HepG2 (cell line): ENCODE results near the gene GPR65. TPM values are rescaled to one million over a fixed set of nuclear protein-coding genes. Genes with fewer than 3 reads are reported as not detected.

Source experiments
- ATAC-seq: fragments of 200-7000 bp; cut with Tn5 transposase; 3 replicates; pipeline ENCODE4 v1.9.1; 2020; ENCODE audit warnings: mild to moderate bottlenecking, moderate library complexity
- BruUV-seq: library from RNA; stranded (reverse); fragments of 400-500 nt; replicated peaks from 2 replicates; lab custom pipeline; 2021; lab: Mats Ljungman, UMichigan
- CTCF ChIA-PET: fragments of 300-600 bp; formaldehyde crosslinking; extraction: SDS; loops from one replicate; lab custom pipeline; 2021; ENCODE audit warnings: low total read pairs, inconsistent platforms, low intra/inter-chr PET ratio; lab: Yijun Ruan, JAX
- POLR2A ChIA-PET: fragments of 350-600 bp; sonication (Branson Sonifier 250); formaldehyde crosslinking; loops from one replicate; lab custom pipeline; 2020; ENCODE audit warnings: antibody characterized with exemption, inconsistent platforms; lab: Yijun Ruan, JAX
- DNase-seq: peaks from one replicate; pipeline ENCODE4 v3.0.0-alpha.2; 2015; ENCODE audit warnings: low spot score
- FAIRE-seq: peaks from 3 replicates; lab custom pipeline; 2011; peaks lifted over from hg19 to GRCh38; lab: Jason Lieb, UNC
- H2AFZ ChIP-seq: one replicate; pipeline ENCODE4 v1.6.1; 2011; ENCODE audit warnings: low read length, inconsistent platforms
- H3K27ac ChIP-seq: fragments of 300-600 bp; 3 replicates; pipeline ENCODE4 v1.8.0; 2011; ENCODE audit warnings: mixed run types, mild to moderate bottlenecking, mixed read lengths, low read length, inconsistent platforms; ENCODE audit not compliant: insufficient read depth; ENCODE audit errors: extremely low read length
- H3K27me3 ChIP-seq, 2 experiments: fragments of 200-600 bp in 1 of 2; 2 replicates in 1 of 2; 3 replicates in 1 of 2; pipeline versions ENCODE4 v1.6.0 to v1.8.0; 2011; ENCODE audit warnings: low read length in 2 of 2, mild to moderate bottlenecking in 2 of 2, moderate library complexity in 2 of 2, inconsistent platforms in 1 of 2; ENCODE audit not compliant: insufficient read depth in 2 of 2, control insufficient read depth in 1 of 2
- H3K36me3 ChIP-seq, 2 experiments: fragments of 200-600 bp in 1 of 2; replicated peaks in 1 of 2; 2 replicates in 1 of 2; 3 replicates in 1 of 2; pipeline versions ENCODE4 v1.5.1 to v1.8.0; 2011; ENCODE audit warnings: low read length in 2 of 2, inconsistent platforms in 1 of 2; ENCODE audit not compliant: insufficient read depth in 2 of 2, control insufficient read depth in 1 of 2
- H3K4me1 ChIP-seq: 2 replicates; pipeline ENCODE4 v1.5.1; 2012; ENCODE audit warnings: low read length, inconsistent platforms; ENCODE audit not compliant: insufficient read depth
- H3K4me2 ChIP-seq: 2 replicates; pipeline ENCODE4 v1.6.0; 2011; ENCODE audit warnings: low read depth, low read length, inconsistent platforms
- H3K4me3 ChIP-seq, 3 experiments: fragments of 200-600 bp in 1 of 3; sonication (generic), shearing (Covaris generic) in 1 of 3; replicated peaks in 1 of 3; 2 replicates each; pipeline ENCODE4 v1.5.1; 2011 to 2016; ENCODE audit warnings: low read length in 3 of 3, inconsistent platforms in 2 of 3, low read depth in 2 of 3, mild to moderate bottlenecking in 2 of 3, control low read depth in 1 of 3, mixed read lengths in 1 of 3; ENCODE audit not compliant: insufficient read depth in 1 of 3
- H3K79me2 ChIP-seq: one replicate; pipeline ENCODE4 v1.6.1; 2011; ENCODE audit warnings: low read length, inconsistent platforms; ENCODE audit not compliant: insufficient read depth
- H3K9ac ChIP-seq: 2 replicates; pipeline ENCODE4 v1.6.0; 2011; ENCODE audit warnings: mild to moderate bottlenecking, low read depth, low read length, inconsistent platforms; ENCODE audit not compliant: insufficient read depth
- H3K9me3 ChIP-seq: 2 replicates; pipeline ENCODE4 v1.5.1; 2012; ENCODE audit warnings: mild to moderate bottlenecking, low read length
- H4K20me1 ChIP-seq: 2 replicates; pipeline ENCODE4 v1.6.0; 2011; ENCODE audit warnings: inconsistent platforms, mild to moderate bottlenecking, low read length, moderate library complexity; ENCODE audit not compliant: insufficient read depth
- CHD4 ChIP-seq: fragments of 200-600 bp; sonication (generic); IDR thresholded peaks from 2 replicates; pipeline ENCODE4 v1.7.0; 2017; ENCODE audit warnings: mild to moderate bottlenecking, low read length, borderline replicate concordance
- HCFC1 ChIP-seq: fragments of 150-350 bp; IDR thresholded peaks from 2 replicates; pipeline ENCODE4 v1.6.1; 2014; ENCODE audit warnings: low read depth, low read length
- HMG20A ChIP-seq: IDR thresholded peaks from 2 replicates; pipeline ENCODE4 v1.6.1; 2016; ENCODE audit warnings: borderline replicate concordance
- IRX3 ChIP-seq: sonication (generic); formaldehyde crosslinking; IDR thresholded peaks from 2 replicates; pipeline ENCODE4 v1.8.1; 2023; ENCODE audit warnings: mild to moderate bottlenecking, low read depth, missing genetic modification reagents, borderline replicate concordance
- JARID2 ChIP-seq: sonication (generic); formaldehyde crosslinking; IDR thresholded peaks from 2 replicates; pipeline ENCODE4 v1.8.1; 2023; ENCODE audit warnings: missing genetic modification reagents, inconsistent platforms; ENCODE audit not compliant: insufficient replicate concordance
- MEIS1 ChIP-seq: sonication (generic); formaldehyde crosslinking; IDR thresholded peaks from 2 replicates; pipeline ENCODE4 v1.9.0; 2021; ENCODE audit warnings: mild to moderate bottlenecking, missing genetic modification reagents, moderate library complexity, borderline replicate concordance
- MTF1 ChIP-seq: sonication (generic); formaldehyde crosslinking; IDR thresholded peaks from 2 replicates; pipeline ENCODE4 v1.5.0; 2020; ENCODE audit warnings: missing genetic modification reagents
- POGZ ChIP-seq: sonication (generic); formaldehyde crosslinking; IDR thresholded peaks from 2 replicates; pipeline ENCODE4 v1.4.0; 2020; ENCODE audit warnings: mild to moderate bottlenecking, missing genetic modification reagents
- PPARG ChIP-seq: conservative IDR thresholded peaks from 2 replicates; pipeline ENCODE4 v1.6.1; 2016; ENCODE audit warnings: missing biosample characterization, missing genetic modification reagents
- SAFB2 ChIP-seq: sonication (generic); formaldehyde crosslinking; IDR thresholded peaks from 2 replicates; pipeline ENCODE4 v1.5.1; 2020; ENCODE audit warnings: missing genetic modification reagents, low read depth, mild to moderate bottlenecking, borderline replicate concordance
- SIX1 ChIP-seq: sonication (generic); formaldehyde crosslinking; IDR thresholded peaks from 2 replicates; pipeline ENCODE4 v1.4.0; 2020; ENCODE audit warnings: missing genetic modification reagents, borderline replicate concordance
- ZNF547 ChIP-seq: sonication (generic); formaldehyde crosslinking; IDR thresholded peaks from 2 replicates; pipeline ENCODE4 v1.5.1; 2020; ENCODE audit warnings: mild to moderate bottlenecking, missing genetic modification reagents
- ZNF605 ChIP-seq: sonication (generic); formaldehyde crosslinking; IDR thresholded peaks from 2 replicates; pipeline ENCODE4 v1.8.0; 2022; ENCODE audit warnings: mild to moderate bottlenecking, missing genetic modification reagents
- WGBS: methylation state at CpG from one replicate; pipeline ENCODE4 v1.1.6; 2017; ENCODE audit warnings: low lambda C conversion rate; 5-methylcytosine and 5-hydroxymethylcytosine counted together
- in situ Hi-C: cut with HindIII; loops from 2 replicates; pipeline ENCODE4 v1.10.0; 2017; ENCODE audit warnings: low pct_unique_long_range_greater_than_20kb; ENCODE audit not compliant: extremely low pct_ligation_motif_present
- intact Hi-C: fragments of 100-400 bp; cut with micrococcal nuclease; formaldehyde crosslinking; loops from one replicate; pipeline ENCODE4 v1.10.0; 2022; ENCODE audit not compliant: unreplicated experiment
- polyA plus RNA-seq, 8 experiments: library from polyadenylated mRNA; depleted of rRNA in 3 of 8; stranded (reverse) in 7 of 8; unstranded in 1 of 8; fragments of >200 nt; fragmentation: Illumina TruSeq in 4 of 8; extraction: Trizol in 4 of 8; gene quantifications; 2 replicates each; pipeline versions ENCODE4 v1.2.1 to v1.2.3, GENCODE V29; 2011 to 2016; ENCODE audit warnings: low read depth in 4 of 8, missing spikeins in 1 of 8, mixed read lengths in 1 of 8; ENCODE audit not compliant: insufficient read depth in 1 of 8
- total RNA-seq, 5 experiments: library from RNA; depleted of rRNA; stranded (reverse); fragments of >200 nt; fragmentation: Illumina TruSeq; extraction: Trizol; gene quantifications; 2 replicates each; pipeline ENCODE4 v1.2.3, GENCODE V29; 2016; ENCODE audit warnings: low read depth in 1 of 5
- TF ChIP-seq, protein P1 (sequence below): sonication (generic); formaldehyde crosslinking; conservative IDR thresholded peaks from 2 replicates; pipeline ENCODE4 v1.4.0; 2020; ENCODE audit warnings: missing genetic modification reagents
- TF ChIP-seq, protein P2 (sequence below): sonication (generic); formaldehyde crosslinking; IDR thresholded peaks from 2 replicates; pipeline ENCODE4; 2020; ENCODE audit warnings: missing genetic modification reagents, mild to moderate bottlenecking, borderline replicate concordance

GPR65 gene
- total and polyA plus RNA-seq, 2 of the 13 experiments (the other 11 are each of a cell fraction or from before 2014, with no cell fraction given), result not detected

DNA sequence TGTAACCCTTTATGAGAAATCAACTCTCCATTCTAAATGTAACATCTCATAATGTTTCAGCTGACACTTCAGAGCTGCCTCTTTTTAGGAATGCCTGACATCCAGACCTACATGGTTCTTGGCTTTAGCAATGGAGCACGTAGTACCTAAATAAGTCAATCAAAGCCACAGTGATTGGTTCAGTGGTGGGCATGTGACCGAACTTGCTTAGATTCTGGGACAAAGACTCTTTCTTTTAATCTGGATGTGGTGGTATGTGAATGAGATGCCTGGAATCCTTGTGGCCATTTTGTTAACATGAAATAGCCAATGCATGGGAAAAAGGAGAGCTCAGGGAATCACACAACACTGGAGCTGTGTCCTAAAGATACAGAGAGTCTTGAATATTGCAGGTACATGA, 11.8 kb downstream of the GPR65 start:
- Histone ChIP-seq H3K79me2 (no peaks in the 10 kb centered on the region), H4K20me1 (no peaks in the 10 kb centered on the region), H3K36me3 (no peaks in the 10 kb centered on the region), H3K27me3 (no peaks in the 10 kb centered on the region), H3K4me3 (no peak overlapping the region), H3K9me3 (no peaks in the 10 kb centered on the region), H2AFZ (no peak overlapping the region), H3K9ac (no peak overlapping the region), H3K4me1 (peaks cover 22% of the 10 kb centered on the region), H3K27ac (no peak overlapping the region), H3K4me2 (no peak overlapping the region)
- ChIA-PET POLR2A (no interaction called here), CTCF (no interaction called here)
- FAIRE-seq (no peak), ATAC-seq (no peak), DNase-seq (no peak)
- intact Hi-C loops, result loop anchor here (10.0 kb wide), 1 partner anchor 88 kb away; no protein-coding TSS in a partner anchor
- WGBS, result 100% methylated on average over 2 of the region's 2 CpGs
- TF ChIP-seq SAFB2 (CRISPR knock-in tag) (no peak), ZNF605 (CRISPR knock-in tag) (no peak), JARID2 (CRISPR knock-in tag) (no peak), IRX3 (CRISPR knock-in tag) (no peak), POGZ (CRISPR knock-in tag) (no peak), HMG20A (CRISPR knock-in tag) (no peak), MEIS1 (no peak), SIX1 (no peak), HCFC1 (no peak), MTF1 (CRISPR knock-in tag) (no peak), CHD4 (no peak), ZNF547 (CRISPR knock-in tag) (no peak), PPARG (no peak)
- TF ChIP-seq, protein P1, sequence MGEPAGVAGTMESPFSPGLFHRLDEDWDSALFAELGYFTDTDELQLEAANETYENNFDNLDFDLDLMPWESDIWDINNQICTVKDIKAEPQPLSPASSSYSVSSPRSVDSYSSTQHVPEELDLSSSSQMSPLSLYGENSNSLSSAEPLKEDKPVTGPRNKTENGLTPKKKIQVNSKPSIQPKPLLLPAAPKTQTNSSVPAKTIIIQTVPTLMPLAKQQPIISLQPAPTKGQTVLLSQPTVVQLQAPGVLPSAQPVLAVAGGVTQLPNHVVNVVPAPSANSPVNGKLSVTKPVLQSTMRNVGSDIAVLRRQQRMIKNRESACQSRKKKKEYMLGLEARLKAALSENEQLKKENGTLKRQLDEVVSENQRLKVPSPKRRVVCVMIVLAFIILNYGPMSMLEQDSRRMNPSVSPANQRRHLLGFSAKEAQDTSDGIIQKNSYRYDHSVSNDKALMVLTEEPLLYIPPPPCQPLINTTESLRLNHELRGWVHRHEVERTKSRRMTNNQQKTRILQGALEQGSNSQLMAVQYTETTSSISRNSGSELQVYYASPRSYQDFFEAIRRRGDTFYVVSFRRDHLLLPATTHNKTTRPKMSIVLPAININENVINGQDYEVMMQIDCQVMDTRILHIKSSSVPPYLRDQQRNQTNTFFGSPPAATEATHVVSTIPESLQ (CRISPR knock-in tag), result no peak
- TF ChIP-seq, protein P2, sequence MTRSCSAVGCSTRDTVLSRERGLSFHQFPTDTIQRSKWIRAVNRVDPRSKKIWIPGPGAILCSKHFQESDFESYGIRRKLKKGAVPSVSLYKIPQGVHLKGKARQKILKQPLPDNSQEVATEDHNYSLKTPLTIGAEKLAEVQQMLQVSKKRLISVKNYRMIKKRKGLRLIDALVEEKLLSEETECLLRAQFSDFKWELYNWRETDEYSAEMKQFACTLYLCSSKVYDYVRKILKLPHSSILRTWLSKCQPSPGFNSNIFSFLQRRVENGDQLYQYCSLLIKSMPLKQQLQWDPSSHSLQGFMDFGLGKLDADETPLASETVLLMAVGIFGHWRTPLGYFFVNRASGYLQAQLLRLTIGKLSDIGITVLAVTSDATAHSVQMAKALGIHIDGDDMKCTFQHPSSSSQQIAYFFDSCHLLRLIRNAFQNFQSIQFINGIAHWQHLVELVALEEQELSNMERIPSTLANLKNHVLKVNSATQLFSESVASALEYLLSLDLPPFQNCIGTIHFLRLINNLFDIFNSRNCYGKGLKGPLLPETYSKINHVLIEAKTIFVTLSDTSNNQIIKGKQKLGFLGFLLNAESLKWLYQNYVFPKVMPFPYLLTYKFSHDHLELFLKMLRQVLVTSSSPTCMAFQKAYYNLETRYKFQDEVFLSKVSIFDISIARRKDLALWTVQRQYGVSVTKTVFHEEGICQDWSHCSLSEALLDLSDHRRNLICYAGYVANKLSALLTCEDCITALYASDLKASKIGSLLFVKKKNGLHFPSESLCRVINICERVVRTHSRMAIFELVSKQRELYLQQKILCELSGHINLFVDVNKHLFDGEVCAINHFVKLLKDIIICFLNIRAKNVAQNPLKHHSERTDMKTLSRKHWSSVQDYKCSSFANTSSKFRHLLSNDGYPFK, result no peak
- no TSS peak for BruUV-seq
- in situ Hi-C loops, result loop anchor here (25.0 kb wide), 1 partner anchor 371 kb away; the partner anchor contains the start of gene SPATA7
